GM23338 (cell line): ENCODE results near the gene CYP27A1. TPM values are rescaled to one million over a fixed set of nuclear protein-coding genes. Genes with fewer than 3 reads are reported as not detected.

Experiments
- CREB1 ChIP-seq: fragments of 250-450 bp; sonication (Bioruptor Pico); IDR thresholded peaks from 2 replicates; pipeline ENCODE4 v1.5.0; 2020; ENCODE audit warnings: low read depth, mild to moderate bottlenecking, moderate library complexity
- EZH2 ChIP-seq: fragments of 200-600 bp; sonication (generic); IDR thresholded peaks from one replicate; pipeline ENCODE4 v1.8.0; 2017; ENCODE audit warnings: antibody characterized with exemption, mild to moderate bottlenecking, low read depth; ENCODE audit not compliant: unreplicated experiment
- REST ChIP-seq: IDR thresholded peaks from one replicate; pipeline ENCODE4 v1.6.1; 2018; ENCODE audit warnings: antibody characterized with exemption; ENCODE audit not compliant: unreplicated experiment
- ZNF331 ChIP-seq: fragments of 250-450 bp; sonication (Bioruptor Pico); IDR thresholded peaks from 2 replicates; pipeline ENCODE4 v1.5.0; 2020; ENCODE audit warnings: low read depth, mild to moderate bottlenecking, moderate library complexity
- polyA plus RNA-seq: library from polyadenylated mRNA; unstranded; fragments of >200 nt; fragmentation: Nextera tagmentation; extraction: Ambion mirVana; gene quantifications from 2 replicates; pipeline ENCODE4 v1.2.1, GENCODE V29; 2016
- total RNA-seq: library from RNA; depleted of rRNA; stranded (reverse); fragments of >200 nt; shearing (Covaris generic); gene quantifications from 2 replicates; pipeline ENCODE4 v1.2.3, GENCODE V29; 2014
- TF ChIP-seq, protein P1 (sequence below): fragments of 250-450 bp; sonication (Bioruptor Pico); IDR thresholded peaks from 2 replicates; pipeline ENCODE4 v1.5.0; 2020; ENCODE audit warnings: mild to moderate bottlenecking, moderate library complexity
- TF ChIP-seq, protein P2 (sequence below): IDR thresholded peaks from 2 replicates; pipeline ENCODE4 v1.6.1; 2016; ENCODE audit warnings: antibody characterized with exemption
- TF ChIP-seq, protein P3 (sequence below), 2 experiments: fragments of 200-600 bp in 1 of 2; sonication (generic) in 1 of 2; conservative IDR thresholded peaks; 2 replicates each; pipeline versions ENCODE4 v1.5.1 to v1.6.1; 2016 to 2017; ENCODE audit warnings: antibody characterized with exemption in 2 of 2, low read depth in 2 of 2, mild to moderate bottlenecking in 2 of 2, moderate library complexity in 1 of 2

CYP27A1 gene
- total and polyA plus RNA-seq, 2 experiments from 2014 or later, result 2.2 to 6.9 TPM

DNA sequence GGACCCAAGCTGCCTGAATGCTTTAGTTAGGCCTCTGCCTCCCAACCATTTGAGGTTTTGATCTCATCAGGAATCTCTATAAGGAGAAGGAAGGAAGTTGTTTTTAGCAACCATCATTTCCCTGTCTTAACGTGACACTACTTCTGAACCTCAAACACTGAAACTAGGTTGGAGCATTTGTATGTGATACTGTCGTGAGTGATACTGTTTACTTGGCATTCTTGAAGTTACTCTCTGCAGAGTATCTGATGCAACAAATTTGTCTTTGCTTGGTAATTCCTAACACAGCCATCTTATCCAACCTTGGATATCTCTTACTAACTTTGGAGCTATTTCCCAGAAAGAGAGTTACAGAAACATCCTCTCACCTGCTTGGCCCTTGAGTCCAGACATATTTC is 49.2 kb upstream of the CYP27A1 start (continued):
- TF ChIP-seq, protein P1, sequence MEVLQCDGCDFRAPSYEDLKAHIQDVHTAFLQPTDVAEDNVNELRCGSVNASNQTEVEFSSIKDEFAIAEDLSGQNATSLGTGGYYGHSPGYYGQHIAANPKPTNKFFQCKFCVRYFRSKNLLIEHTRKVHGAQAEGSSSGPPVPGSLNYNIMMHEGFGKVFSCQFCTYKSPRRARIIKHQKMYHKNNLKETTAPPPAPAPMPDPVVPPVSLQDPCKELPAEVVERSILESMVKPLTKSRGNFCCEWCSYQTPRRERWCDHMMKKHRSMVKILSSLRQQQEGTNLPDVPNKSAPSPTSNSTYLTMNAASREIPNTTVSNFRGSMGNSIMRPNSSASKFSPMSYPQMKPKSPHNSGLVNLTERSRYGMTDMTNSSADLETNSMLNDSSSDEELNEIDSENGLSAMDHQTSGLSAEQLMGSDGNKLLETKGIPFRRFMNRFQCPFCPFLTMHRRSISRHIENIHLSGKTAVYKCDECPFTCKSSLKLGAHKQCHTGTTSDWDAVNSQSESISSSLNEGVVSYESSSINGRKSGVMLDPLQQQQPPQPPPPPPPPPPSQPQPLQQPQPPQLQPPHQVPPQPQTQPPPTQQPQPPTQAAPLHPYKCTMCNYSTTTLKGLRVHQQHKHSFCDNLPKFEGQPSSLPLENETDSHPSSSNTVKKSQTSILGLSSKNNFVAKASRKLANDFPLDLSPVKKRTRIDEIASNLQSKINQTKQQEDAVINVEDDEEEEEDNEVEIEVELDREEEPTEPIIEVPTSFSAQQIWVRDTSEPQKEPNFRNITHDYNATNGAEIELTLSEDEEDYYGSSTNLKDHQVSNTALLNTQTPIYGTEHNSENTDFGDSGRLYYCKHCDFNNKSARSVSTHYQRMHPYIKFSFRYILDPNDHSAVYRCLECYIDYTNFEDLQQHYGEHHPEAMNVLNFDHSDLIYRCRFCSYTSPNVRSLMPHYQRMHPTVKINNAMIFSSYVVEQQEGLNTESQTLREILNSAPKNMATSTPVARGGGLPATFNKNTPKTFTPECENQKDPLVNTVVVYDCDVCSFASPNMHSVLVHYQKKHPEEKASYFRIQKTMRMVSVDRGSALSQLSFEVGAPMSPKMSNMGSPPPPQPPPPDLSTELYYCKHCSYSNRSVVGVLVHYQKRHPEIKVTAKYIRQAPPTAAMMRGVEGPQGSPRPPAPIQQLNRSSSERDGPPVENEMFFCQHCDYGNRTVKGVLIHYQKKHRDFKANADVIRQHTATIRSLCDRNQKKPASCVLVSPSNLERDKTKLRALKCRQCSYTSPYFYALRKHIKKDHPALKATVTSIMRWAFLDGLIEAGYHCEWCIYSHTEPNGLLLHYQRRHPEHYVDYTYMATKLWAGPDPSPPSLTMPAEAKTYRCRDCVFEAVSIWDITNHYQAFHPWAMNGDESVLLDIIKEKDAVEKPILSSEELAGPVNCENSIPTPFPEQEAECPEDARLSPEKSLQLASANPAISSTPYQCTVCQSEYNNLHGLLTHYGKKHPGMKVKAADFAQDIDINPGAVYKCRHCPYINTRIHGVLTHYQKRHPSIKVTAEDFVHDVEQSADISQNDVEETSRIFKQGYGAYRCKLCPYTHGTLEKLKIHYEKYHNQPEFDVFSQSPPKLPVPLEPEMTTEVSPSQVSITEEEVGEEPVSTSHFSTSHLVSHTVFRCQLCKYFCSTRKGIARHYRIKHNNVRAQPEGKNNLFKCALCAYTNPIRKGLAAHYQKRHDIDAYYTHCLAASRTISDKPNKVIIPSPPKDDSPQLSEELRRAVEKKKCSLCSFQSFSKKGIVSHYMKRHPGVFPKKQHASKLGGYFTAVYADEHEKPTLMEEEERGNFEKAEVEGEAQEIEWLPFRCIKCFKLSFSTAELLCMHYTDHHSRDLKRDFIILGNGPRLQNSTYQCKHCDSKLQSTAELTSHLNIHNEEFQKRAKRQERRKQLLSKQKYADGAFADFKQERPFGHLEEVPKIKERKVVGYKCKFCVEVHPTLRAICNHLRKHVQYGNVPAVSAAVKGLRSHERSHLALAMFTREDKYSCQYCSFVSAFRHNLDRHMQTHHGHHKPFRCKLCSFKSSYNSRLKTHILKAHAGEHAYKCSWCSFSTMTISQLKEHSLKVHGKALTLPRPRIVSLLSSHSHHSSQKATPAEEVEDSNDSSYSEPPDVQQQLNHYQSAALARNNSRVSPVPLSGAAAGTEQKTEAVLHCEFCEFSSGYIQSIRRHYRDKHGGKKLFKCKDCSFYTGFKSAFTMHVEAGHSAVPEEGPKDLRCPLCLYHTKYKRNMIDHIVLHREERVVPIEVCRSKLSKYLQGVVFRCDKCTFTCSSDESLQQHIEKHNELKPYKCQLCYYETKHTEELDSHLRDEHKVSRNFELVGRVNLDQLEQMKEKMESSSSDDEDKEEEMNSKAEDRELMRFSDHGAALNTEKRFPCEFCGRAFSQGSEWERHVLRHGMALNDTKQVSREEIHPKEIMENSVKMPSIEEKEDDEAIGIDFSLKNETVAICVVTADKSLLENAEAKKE (CRISPR knock-in tag), result no peak
- TF ChIP-seq EZH2, result no peak
- TF ChIP-seq, protein P2, sequence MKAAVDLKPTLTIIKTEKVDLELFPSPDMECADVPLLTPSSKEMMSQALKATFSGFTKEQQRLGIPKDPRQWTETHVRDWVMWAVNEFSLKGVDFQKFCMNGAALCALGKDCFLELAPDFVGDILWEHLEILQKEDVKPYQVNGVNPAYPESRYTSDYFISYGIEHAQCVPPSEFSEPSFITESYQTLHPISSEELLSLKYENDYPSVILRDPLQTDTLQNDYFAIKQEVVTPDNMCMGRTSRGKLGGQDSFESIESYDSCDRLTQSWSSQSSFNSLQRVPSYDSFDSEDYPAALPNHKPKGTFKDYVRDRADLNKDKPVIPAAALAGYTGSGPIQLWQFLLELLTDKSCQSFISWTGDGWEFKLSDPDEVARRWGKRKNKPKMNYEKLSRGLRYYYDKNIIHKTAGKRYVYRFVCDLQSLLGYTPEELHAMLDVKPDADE, result no peak
- TF ChIP-seq, protein P3, sequence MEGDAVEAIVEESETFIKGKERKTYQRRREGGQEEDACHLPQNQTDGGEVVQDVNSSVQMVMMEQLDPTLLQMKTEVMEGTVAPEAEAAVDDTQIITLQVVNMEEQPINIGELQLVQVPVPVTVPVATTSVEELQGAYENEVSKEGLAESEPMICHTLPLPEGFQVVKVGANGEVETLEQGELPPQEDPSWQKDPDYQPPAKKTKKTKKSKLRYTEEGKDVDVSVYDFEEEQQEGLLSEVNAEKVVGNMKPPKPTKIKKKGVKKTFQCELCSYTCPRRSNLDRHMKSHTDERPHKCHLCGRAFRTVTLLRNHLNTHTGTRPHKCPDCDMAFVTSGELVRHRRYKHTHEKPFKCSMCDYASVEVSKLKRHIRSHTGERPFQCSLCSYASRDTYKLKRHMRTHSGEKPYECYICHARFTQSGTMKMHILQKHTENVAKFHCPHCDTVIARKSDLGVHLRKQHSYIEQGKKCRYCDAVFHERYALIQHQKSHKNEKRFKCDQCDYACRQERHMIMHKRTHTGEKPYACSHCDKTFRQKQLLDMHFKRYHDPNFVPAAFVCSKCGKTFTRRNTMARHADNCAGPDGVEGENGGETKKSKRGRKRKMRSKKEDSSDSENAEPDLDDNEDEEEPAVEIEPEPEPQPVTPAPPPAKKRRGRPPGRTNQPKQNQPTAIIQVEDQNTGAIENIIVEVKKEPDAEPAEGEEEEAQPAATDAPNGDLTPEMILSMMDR (conservative IDR thresholded peaks at IDR 0.05; ENCODE audit: low read depth in 2 of 2), result no peak
- TF ChIP-seq ZNF331 (CRISPR knock-in tag), result no peak
- no peak for TF ChIP-seq CREB1 (CRISPR knock-in tag)
- no peak for TF ChIP-seq REST
